B cell (primary cell): ENCODE measurements around the gene RGS6. TPM values are rescaled to one million over a fixed set of nuclear protein-coding genes. Genes with fewer than 3 reads are reported as not detected.

Experiments
- ATAC-seq: fragments of 200-7000 bp; cut with Tn5 transposase; one replicate; pipeline ENCODE4 v1.10.0; 2021; ENCODE audit warnings: low read depth, mild to moderate bottlenecking, moderate number of reproducible peaks, moderate library complexity
- CTCF ChIA-PET: fragments of 350-600 bp; sonication (Branson Sonifier 250); formaldehyde crosslinking; loops from one replicate; lab custom pipeline; 2021; ENCODE audit warnings: antibody characterized with exemption, inconsistent platforms; lab: Charles Lee
- POLR2A ChIA-PET: fragments of 350-600 bp; sonication (Branson Sonifier 250); formaldehyde crosslinking; loops from one replicate; lab custom pipeline; 2021; ENCODE audit warnings: antibody characterized with exemption; lab: Charles Lee
- DNase-seq: peaks from one replicate; pipeline ENCODE4 v3.0.0; 2013
- H2AFZ ChIP-seq: 2 replicates; pipeline ENCODE4 v1.6.1; 2012; ENCODE audit warnings: mild to moderate bottlenecking, low read depth, low read length; ENCODE audit not compliant: insufficient read depth, poor library complexity, severe bottlenecking
- H3K27ac ChIP-seq, 2 donors: 1 replicate in 1 of 2; 2 replicates in 1 of 2; pipeline ENCODE4 v1.5.1; 2012 to 2013; ENCODE audit warnings: low read length in 2 of 2, mild to moderate bottlenecking in 2 of 2, moderate library complexity in 1 of 2
- H3K27me3 ChIP-seq, 4 experiments: fragments of 200-600 bp in 1 of 4; sonication (generic) in 1 of 4; replicated peaks in 1 of 4; 1 replicate in 2 of 4; 2 replicates in 2 of 4; pipeline versions ENCODE4 v1.6.1 to v1.7.0; 2013 to 2016; ENCODE audit warnings: low read length in 3 of 4, mild to moderate bottlenecking in 2 of 4, mixed read lengths in 1 of 4, moderate library complexity in 1 of 4; ENCODE audit not compliant: insufficient read depth in 4 of 4, control insufficient read depth in 3 of 4; ENCODE audit errors: control extremely low read depth in 1 of 4
- H3K36me3 ChIP-seq, 2 experiments: replicated peaks in 1 of 2; 1 replicate in 1 of 2; 2 replicates in 1 of 2; pipeline versions ENCODE4 v1.6.1 to v1.7.1; 2013; ENCODE audit warnings: low read length in 1 of 2; ENCODE audit not compliant: insufficient read depth in 2 of 2, control insufficient read depth in 1 of 2; ENCODE audit errors: control extremely low read depth in 1 of 2, extremely low read depth in 1 of 2
- H3K4me1 ChIP-seq, 2 donors: fragments of 200-600 bp in 1 of 2; sonication (generic) in 1 of 2; 1 replicate in 1 of 2; 2 replicates in 1 of 2; pipeline versions ENCODE4 v1.5.1 to v1.6.1; 2013 to 2017; ENCODE audit warnings: low read length in 2 of 2; ENCODE audit not compliant: control insufficient read depth in 2 of 2, insufficient read depth in 2 of 2
- H3K4me2 ChIP-seq: replicated peaks from 2 replicates; pipeline ENCODE3; 2012; ENCODE audit warnings: mild to moderate bottlenecking, low read depth, low read length; ENCODE audit not compliant: poor library complexity, severe bottlenecking
- H3K4me3 ChIP-seq, 5 experiments: fragments of 200-600 bp in 1 of 5; sonication (generic) in 1 of 5; 1 replicate in 3 of 5; 2 replicates in 2 of 5; pipeline versions ENCODE4 v1.5.1 to v1.7.0; 2011 to 2016; ENCODE audit warnings: low read length in 4 of 5, mild to moderate bottlenecking in 4 of 5, low read depth in 2 of 5, control low read depth in 1 of 5, moderate library complexity in 1 of 5; ENCODE audit not compliant: insufficient read depth in 1 of 5; ENCODE audit errors: control extremely low read depth in 1 of 5, extremely low read depth in 1 of 5
- H3K79me2 ChIP-seq: fragments of 200-600 bp; sonication (generic); one replicate; pipeline ENCODE4 v1.6.0; 2016; ENCODE audit warnings: low read length; ENCODE audit not compliant: control insufficient read depth, insufficient read depth
- H3K9ac ChIP-seq: fragments of 200-600 bp; sonication (generic); 2 replicates; pipeline ENCODE4 v1.6.1; 2017; ENCODE audit warnings: mild to moderate bottlenecking, low read length, moderate library complexity
- H3K9me3 ChIP-seq, 3 donors: one replicate each; pipeline versions ENCODE4 v1.6.1 to v1.7.1; 2013; ENCODE audit warnings: low read length in 2 of 3; ENCODE audit not compliant: control insufficient read depth in 2 of 3, insufficient read depth in 1 of 3; ENCODE audit errors: control extremely low read depth in 1 of 3
- H4K20me1 ChIP-seq: 2 replicates; pipeline ENCODE4 v1.6.0; 2012; ENCODE audit warnings: mild to moderate bottlenecking, low read length; ENCODE audit not compliant: insufficient read depth, control insufficient read depth, poor library complexity, severe bottlenecking
- H3K27ac Mint-ChIP-seq: one replicate; pipeline ENCODE4 v1.8.0; 2021; ENCODE audit warnings: mixed read lengths
- H3K27me3 Mint-ChIP-seq: one replicate; pipeline ENCODE4 v1.8.0; 2021; ENCODE audit warnings: mixed read lengths
- H3K4me1 Mint-ChIP-seq: one replicate; pipeline ENCODE4 v1.8.0; 2021; ENCODE audit warnings: mixed read lengths
- H3K4me3 Mint-ChIP-seq: one replicate; pipeline ENCODE4 v1.8.0; 2021; ENCODE audit warnings: mixed read lengths
- H3K9me3 Mint-ChIP-seq: one replicate; pipeline ENCODE4 v1.8.0; 2022; ENCODE audit warnings: mixed read lengths; ENCODE audit not compliant: insufficient read depth
- CTCF ChIP-seq: fragments of 200-600 bp; IDR thresholded peaks from one replicate; pipeline ENCODE4 v1.8.0; 2022; ENCODE audit warnings: antibody characterized with exemption, mild to moderate bottlenecking
- EZH2 ChIP-seq: IDR thresholded peaks from 2 replicates; pipeline ENCODE4 v1.6.1; 2012; ENCODE audit warnings: borderline replicate concordance, low read depth, mild to moderate bottlenecking, moderate library complexity, low read length; ENCODE audit not compliant: insufficient read depth, poor library complexity, severe bottlenecking
- WGBS: methylation state at CpG from one replicate; pipeline ENCODE4 v1.1.5; 2013; ENCODE audit warnings: missing lambda C conversion rate; ENCODE audit not compliant: insufficient coverage; 5-methylcytosine and 5-hydroxymethylcytosine counted together
- intact Hi-C: fragments of 100-400 bp; cut with micrococcal nuclease; formaldehyde crosslinking; loops from one replicate; pipeline ENCODE4 v1.10.0; 2022
- polyA plus RNA-seq: library from polyadenylated mRNA; depleted of rRNA; stranded (reverse); fragments of >200 nt; gene quantifications from 2 replicates; pipeline ENCODE4 v1.2.3, GENCODE V29; 2012
- total RNA-seq, 2 donors: library from RNA; stranded (reverse); fragments of 120-200 nt in 1 of 2; gene quantifications; 1 replicate in 1 of 2; 2 replicates in 1 of 2; pipeline versions ENCODE4 v1.2.3 to v1.2.4, GENCODE V29; 2013 to 2022

Gene RGS6
- total and polyA plus RNA-seq, 2 donors (not counting 1 experiment from before 2014, with no cell fraction given): 0.07 TPM; not detected in 1

- H3K9me3 Mint-ChIP-seq: no peaks in the 10 kb centered on the region
- H3K27me3 ChIP-seq: peaks cover 0 to 6% (median 1%) of the 10 kb centered on the region in 4 experiments
- H3K27ac ChIP-seq: no peak overlapping the region
- no peak overlapping the region for H3K4me3 Mint-ChIP-seq
- peaks cover 4% of the 10 kb centered on the region for H3K4me1 Mint-ChIP-seq
- no peak overlapping the region for H3K9ac ChIP-seq
- ChIA-PET CTCF (no interaction called here), POLR2A (no interaction called here)
- H3K27me3 Mint-ChIP-seq: peaks cover under 1% of the 10 kb centered on the region
- DNase-seq: no peak
- H3K4me2 ChIP-seq: no peak overlapping the region
- no peaks in the 10 kb centered on the region for H3K4me1 ChIP-seq
- H3K27ac Mint-ChIP-seq: no peak overlapping the region
- H3K36me3 ChIP-seq: no peaks in the 10 kb centered on the region
- H3K9me3 ChIP-seq: peaks cover 0 to 16% (median 0%) of the 10 kb centered on the region in 3 donors
- H3K79me2 ChIP-seq: no peaks in the 10 kb centered on the region
- intact Hi-C loops: no loop called here
- H3K4me3 ChIP-seq: no peak overlapping the region
- no peak overlapping the region for H2AFZ ChIP-seq
- ATAC-seq: no peak
- TF ChIP-seq EZH2 (no peak), CTCF (no peak)
- no CpG with 5 or more reads among the region's 1 CpG for WGBS
- H4K20me1 ChIP-seq: no peaks in the 10 kb centered on the region
These were observed 674.6 kb downstream of the RGS6 start for GRCh38 chr14:72606879-72607278.

- H3K27ac ChIP-seq: no peak overlapping the region
These were observed 675.3 kb downstream of the RGS6 start for GRCh38 chr14:72607386-72608130.

More at GRCh38 chr14:72607386-72608130, 675.3 kb downstream of the RGS6 start:
- H3K4me1 ChIP-seq: no peaks in the 10 kb centered on the region
- H3K27ac Mint-ChIP-seq: no peak overlapping the region
- H3K9me3 Mint-ChIP-seq: no peaks in the 10 kb centered on the region
- H3K27me3 Mint-ChIP-seq: no peaks in the 10 kb centered on the region
- peaks cover 4% of the 10 kb centered on the region for H3K4me1 Mint-ChIP-seq
- WGBS: 94% methylated on average over 7 of the region's 12 CpGs
- ChIA-PET CTCF (interaction anchor here (0.7 kb wide), 1 partner anchor 341 kb away, joined by 3 read pairs; no protein-coding TSS in a partner anchor), POLR2A (no interaction called here)
- H3K4me3 ChIP-seq: no peak overlapping the region
- ATAC-seq: no peak
- H3K9me3 ChIP-seq: peaks cover 0 to 16% (median 0%) of the 10 kb centered on the region in 3 donors
- H3K9ac ChIP-seq: no peak overlapping the region
- no peak for TF ChIP-seq EZH2
- no peaks in the 10 kb centered on the region for H3K79me2 ChIP-seq
- H2AFZ ChIP-seq: no peak overlapping the region
- no peak overlapping the region for H3K4me3 Mint-ChIP-seq
- peaks cover 0 to 3% (median 0%) of the 10 kb centered on the region in 4 experiments for H3K27me3 ChIP-seq
- intact Hi-C loops: no loop called here
- H3K4me2 ChIP-seq: no peak overlapping the region
- no peak for DNase-seq
- no peaks in the 10 kb centered on the region for H3K36me3 ChIP-seq
- H4K20me1 ChIP-seq: no peaks in the 10 kb centered on the region
